GM12872 (cell line): ENCODE measurements around the gene USP36.

Experiments used
- CTCF ChIP-seq: IDR thresholded peaks from 3 replicates; pipeline ENCODE4 v1.5.1; 2011; ENCODE audit warnings: low read depth, mild to moderate bottlenecking, low read length, moderate library complexity; ENCODE audit not compliant: insufficient read depth

The USP36 gene

GRCh38 chr17:78815696-78816095, 24.9 kb downstream of the USP36 start:
- no peak for TF ChIP-seq CTCF

GRCh38 chr17:78812855-78813254, 27.8 kb downstream of the USP36 start:
- TF ChIP-seq CTCF: no peak

GRCh38 chr17:78808163-78808562, 32.5 kb downstream of the USP36 start:
- TF ChIP-seq CTCF: no peak

- no peak for TF ChIP-seq CTCF
Measured at GRCh38 chr17:78806451-78806850, 34.2 kb downstream of the USP36 start.

GRCh38 chr17:78805301-78805700, 35.3 kb downstream of the USP36 start:
- TF ChIP-seq CTCF: no peak

- TF ChIP-seq CTCF: no peak
Measured at GRCh38 chr17:78804777-78805176, 35.8 kb downstream of the USP36 start.

GRCh38 chr17:78803186-78803845, 37.3 kb downstream of the USP36 start:
- no peak for TF ChIP-seq CTCF
